Dedifferentiated amniotic fluid mesenchymal stem cell (primary cell): ENCODE data around the gene TOR1AIP2.
"Not testable (repeated sequence)": the region's sequence is repeated elsewhere in the genome, so short reads cannot be mapped to it uniquely, and the experiment has no call there.

ENCODE experiments used
- DNase-seq: peaks from one replicate; pipeline ENCODE4 v3.0.0-alpha.2; 2016; ENCODE audit errors: extremely low spot score

The TOR1AIP2 gene

DNA sequence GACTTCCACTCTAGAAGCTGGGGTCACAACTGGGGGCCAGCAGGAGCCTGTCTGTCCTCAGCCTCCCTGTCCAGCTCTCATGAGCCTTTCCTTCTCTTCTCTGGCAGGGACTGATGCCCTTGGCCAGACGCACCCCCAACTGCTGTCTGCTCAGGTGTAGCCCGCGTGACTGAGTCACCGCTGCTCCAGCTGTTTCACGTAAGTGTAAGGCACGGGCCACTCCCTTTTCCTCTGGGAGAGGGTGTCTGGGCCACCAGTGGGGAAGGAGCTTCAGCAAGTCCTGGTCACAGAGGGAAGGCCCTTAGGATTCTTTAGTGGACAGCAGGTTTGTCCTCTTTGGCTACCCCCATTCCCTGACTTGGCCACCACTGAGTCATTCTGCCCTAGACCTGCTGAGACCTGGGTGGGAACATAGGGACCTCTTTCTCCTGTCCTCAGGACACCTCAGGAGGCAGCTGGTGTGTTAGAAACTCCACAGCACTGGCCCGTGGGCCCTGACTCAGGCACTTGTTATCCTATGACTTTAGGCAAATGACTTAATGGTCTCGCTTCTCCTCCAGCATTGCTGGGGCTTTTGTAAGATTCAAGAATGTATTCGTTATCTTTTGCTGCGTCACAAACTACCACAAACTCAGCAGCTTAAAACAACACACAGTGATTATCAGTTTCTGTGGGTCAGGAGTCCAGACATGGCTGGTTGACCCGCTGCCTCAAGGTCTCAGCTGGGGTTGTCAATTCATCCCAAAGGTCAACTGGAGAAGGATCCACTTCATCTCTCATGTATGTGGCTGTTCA, 69.7 kb downstream of the TOR1AIP2 start:
- DNase-seq: no peak

DNA sequence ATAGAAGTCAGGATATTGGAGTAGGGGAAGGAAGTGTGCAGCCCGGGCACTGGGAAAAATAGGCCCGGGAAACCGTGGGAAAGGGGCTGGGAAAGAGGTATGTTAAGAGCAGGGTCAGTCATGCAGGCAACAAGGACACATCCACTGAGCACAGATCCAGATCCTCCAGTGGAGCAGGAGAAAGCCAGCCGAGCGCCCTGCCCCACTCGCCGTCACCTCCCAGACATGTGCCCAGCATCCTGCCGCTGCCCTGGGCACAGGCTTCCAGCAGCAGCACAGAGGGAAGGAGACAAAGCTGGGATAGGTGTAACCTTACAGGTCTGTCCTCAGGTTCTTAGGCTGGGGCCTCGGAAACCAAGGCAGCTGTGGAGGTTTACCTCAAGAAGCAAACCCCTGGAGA, 70.3 kb downstream of the TOR1AIP2 start:
- DNase-seq: no peak

DNA sequence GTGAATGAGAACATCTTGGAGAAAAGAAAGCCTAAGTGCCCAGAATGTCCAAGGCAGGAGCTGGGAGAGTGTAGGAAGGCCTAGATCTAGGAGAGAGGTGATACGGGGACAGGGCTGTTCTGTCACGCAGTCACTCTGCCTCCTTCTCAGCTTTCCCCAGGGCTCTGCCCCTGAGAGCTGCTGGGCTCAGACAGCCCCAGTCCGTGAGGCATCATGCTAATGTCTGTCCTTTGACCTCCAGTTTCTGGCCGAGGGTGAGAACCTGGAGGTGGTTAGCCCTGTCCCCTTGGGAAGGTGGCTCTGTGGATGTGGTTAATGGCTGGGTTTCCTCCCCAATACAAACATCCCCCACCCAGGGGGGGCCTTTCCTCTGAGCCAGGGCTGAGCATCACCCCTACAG, 71.3 kb downstream of the TOR1AIP2 start:
- no peak for DNase-seq

DNA sequence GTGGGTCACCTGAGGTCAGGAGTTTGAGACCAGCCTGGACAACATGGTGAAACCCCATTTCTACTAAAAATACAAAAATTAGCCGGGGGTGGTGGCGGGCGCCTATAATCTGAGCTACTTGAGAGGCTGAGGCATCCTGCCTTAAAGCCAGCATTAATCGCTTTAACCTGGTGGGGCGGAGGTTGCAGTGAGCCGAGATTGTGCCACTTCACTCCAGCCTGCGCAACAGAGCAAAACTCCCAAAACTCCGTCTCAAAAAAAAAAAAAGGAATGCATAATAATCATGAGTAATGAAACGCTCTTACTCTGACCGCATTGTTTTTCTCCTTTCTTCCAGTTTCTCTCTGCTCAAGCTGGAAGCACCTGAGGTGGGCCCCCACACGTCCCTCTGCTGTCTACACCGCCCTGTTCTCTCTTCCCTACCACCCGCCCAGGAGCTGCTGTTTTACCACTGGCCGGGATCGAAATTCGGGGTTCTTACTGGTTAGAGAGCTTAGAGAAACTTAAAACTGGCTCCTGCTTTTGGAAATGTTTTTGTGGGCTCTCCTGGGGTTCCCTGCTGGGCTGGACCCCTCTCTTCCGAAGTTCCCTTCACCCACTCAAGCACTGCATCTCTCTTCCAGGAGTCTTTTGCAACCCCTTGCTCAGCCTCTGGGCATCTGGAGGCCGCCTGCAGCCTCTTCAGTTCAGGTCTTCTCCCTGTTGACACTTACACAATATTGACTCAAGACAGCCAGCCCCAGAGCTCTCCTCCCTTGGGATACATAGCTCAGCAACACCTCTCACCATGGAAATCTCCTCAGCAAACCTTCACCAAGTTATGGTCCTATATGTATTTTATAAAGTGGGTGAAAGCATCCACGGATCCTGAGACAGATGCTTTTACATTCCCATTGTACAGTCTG, 72.1 kb downstream of the TOR1AIP2 start:
- DNase-seq: no peak

DNA sequence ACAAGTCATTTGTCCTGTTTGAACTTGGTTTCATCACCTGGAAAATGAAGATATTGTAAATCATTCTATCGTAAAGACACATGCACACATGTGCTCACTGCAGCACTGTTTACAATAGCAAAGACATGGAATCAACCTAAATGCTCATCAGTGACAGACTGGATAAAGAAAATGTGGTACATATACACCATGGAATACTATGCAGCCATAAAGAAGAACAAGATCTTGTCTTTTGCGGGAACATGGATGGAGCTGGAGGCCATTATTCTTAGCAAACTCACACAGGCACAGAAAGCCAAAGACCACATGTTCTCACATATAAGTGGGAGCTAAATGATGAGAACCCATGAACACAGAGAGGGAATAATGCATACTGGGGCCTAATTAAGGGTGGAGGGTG, 73.2 kb downstream of the TOR1AIP2 start:
- DNase-seq: not testable (repeated sequence)

DNA sequence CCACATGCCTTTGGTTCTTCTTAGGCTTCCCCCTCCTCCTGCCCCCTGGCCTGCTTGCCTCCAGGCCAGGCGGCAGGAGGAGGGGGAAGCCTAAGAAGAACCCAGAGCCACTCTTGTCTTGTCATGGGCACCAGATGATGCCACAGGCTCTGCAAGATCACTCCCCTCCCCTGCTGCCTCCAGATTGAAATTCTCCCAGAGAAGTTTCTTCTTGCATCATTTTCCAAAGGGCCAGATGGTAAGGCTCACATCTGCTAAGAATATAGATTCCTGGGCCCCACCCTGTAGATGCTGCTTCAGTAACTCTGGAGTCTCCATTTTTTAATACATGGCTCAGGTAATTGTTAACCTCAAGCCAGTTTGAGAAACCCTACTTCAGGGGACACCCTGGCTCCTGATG, 73.7 kb downstream of the TOR1AIP2 start:
- peak; percentile 37 for DNase-seq

DNA sequence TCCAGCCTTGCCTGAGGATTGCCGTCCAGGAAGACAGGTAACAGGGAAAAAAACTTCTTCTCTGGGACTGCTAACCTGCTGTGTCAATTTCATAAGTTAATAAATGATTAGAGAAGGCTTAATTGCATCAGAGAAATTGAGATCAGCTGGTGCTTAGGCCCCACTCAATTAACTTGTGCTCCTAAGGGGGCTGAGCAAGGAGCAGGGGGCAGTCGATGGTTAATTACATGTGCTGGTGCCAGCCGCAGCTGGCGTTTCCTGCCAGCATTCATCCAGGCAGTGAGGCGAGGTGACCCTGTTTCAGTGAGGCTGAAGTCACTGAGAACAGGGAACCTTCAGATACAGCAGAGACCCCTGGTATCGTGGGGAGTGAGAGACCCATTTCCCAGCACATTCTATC, 74.5 kb downstream of the TOR1AIP2 start:
- no peak for DNase-seq

DNA sequence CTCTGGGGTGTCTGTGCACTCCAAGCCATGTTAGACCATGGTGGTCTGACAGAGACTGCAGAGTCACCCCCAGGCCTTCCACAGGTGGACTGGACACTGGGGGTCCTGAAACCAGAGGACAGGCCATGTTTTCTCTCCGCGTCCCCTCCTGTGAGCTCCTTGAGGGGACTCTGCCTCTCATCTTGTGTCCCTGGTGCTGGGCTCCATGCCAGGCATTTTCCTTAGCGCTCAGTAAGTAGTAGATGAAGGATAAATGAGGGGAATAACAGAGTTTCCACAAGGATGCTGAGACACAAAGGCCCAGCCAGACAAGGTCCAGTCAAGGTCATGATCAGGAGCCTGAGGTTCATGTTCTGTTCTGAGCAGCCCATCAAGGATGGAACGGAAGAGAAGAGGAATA, 77.1 kb downstream of the TOR1AIP2 start:
- DNase-seq: no peak

DNA sequence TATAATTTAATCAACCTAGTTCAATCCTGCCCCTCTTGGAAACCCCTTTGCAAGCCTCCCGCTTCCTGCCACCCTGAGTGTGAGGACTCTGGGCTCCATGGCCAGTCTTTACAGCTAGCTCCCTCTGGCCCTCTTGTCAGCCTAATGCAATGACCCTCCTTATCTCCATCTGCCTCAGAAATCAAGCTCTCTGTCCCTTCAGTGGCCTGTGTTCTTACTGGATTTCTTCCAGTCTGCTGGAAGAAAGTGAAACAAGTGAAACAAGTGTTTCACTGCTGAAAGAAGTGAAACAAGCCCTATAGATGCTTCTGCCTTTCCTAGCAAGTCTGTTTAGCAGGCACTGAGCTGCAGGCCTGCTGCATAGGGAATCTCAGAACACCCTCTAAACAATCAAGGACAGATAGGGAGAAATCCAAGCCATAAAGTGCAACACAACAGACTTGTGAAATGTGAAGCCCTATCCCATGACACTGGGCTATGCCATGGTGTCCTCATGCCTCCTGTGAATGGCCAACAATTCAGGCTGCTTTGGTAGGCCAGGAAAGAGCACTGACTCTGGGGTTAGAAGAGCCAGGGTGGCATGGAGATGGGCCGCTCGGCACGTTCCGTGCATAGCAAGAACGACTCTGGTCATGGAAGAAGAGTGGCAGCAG, 78.6 kb downstream of the TOR1AIP2 start:
- DNase-seq: no peak

DNA sequence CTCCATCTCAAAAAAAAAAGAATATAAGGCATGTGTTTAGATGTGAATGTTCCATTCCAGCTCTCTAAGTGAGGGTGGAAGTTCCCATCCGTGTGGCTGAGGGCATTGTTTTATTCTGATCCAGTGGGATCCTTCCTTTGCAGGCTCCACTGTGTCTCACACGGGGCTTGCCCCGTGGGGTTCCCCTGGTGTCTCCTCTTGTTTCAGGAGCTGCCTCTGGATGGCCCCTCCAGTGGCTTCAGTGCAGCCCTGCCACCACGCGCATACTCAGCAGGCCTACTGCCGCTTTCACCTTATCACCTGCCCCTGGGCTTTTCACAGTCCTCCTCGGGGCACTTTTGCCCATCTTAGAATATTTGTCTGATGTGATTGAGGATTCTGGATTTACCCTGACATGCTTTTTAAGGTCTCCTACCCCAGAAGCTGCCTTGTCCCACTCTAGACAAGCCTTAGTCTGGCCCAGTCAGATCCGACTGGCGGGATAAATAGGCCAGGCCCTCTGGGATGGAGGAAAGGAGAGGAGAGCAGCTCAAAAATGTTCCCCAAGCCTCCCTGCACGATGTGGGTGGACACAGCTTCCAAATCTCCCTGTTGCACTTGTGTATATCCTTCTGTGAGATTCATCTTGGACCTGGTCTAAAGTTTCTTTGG, 79.3 kb downstream of the TOR1AIP2 start:
- DNase-seq: no peak

DNA sequence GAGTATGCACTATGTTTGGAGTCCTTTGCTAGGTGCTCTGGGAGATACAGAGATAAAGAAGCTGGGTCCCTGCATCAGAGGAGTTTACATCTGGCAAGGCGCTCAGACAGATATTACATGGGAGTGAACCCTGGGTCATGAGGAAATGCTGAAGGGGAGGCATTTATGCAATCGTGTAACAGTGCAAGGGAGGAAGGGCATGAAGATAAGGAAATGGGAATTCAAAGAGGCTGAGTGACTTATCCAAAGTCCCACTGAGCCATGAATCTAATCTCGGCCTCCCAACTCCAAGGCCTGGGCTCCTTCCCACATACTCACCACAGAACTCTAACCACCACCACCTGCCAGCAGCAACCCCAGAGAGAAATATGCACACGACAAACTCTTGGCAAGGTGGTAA, 82.9 kb downstream of the TOR1AIP2 start:
- no peak for DNase-seq

DNA sequence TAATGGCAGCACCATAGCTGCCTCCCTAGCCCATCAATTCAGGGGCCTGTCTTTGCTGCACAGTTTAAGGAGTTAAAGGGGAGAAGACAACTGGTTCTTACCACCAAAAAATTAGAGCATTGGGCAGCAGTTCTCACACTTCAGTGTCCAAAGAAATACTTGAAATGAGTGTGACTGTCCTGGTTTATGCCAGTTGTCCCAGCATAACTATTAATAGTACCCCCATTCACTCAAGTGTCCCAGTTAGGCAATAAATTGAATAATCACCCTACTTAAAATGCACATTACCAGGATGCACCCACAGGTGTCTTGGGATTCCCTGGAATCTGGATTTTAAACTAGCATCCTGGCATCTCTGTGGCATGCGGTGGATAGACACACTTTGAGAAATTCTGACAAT, 83.5 kb downstream of the TOR1AIP2 start:
- no peak for DNase-seq

DNA sequence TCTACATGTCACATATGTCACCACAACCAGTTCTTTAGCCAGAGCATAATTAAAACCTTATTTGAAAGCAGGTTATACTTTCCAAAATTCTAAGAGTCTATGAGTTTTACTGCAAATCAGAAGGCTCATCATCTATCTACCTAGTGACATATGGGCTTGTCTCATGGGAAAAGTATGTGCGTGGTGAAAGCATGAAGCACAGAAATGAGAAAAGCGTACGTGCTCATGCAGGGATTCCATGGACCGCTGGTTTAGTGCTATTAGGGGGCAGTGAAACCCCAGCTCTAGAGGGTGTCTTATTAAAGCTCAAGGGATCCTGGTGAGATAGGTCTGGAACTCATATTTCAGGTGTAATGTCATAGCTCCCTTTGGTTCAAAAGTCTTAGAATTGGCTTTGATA, 84.3 kb downstream of the TOR1AIP2 start:
- no peak for DNase-seq
